Sigmoid colon (tissue), 7 donors: Measurements from ENCODE around the gene GPR18. TPM values are rescaled to one million over a fixed set of nuclear protein-coding genes. Genes with fewer than 3 reads are reported as not detected.

Source experiments
- DNase-seq: peaks from one replicate; pipeline ENCODE4 v3.0.0-alpha.2; 2019
- H3K27ac ChIP-seq, 4 donors: fragments of 200-600 bp; sonication (generic); one replicate each; pipeline ENCODE4 v1.5.1; 2016 to 2019; ENCODE audit warnings: mild to moderate bottlenecking in 1 of 4
- H3K27me3 ChIP-seq, 3 donors: fragments of 200-600 bp; sonication (generic); one replicate each; pipeline ENCODE4 v1.5.1; 2019; ENCODE audit warnings: mild to moderate bottlenecking in 1 of 3
- H3K36me3 ChIP-seq, 4 donors: fragments of 200-600 bp; sonication (generic); one replicate each; pipeline ENCODE4 v1.5.1; 2016 to 2019
- H3K4me1 ChIP-seq, 4 donors: fragments of 200-600 bp; sonication (generic); one replicate each; pipeline ENCODE4 v1.5.1; 2017 to 2019
- H3K4me3 ChIP-seq, 4 donors: fragments of 200-600 bp; sonication (generic); one replicate each; pipeline ENCODE4 v1.5.1; 2017 to 2019; ENCODE audit warnings: mild to moderate bottlenecking in 2 of 4, moderate library complexity in 1 of 4
- H3K9me3 ChIP-seq, 4 donors: fragments of 200-600 bp in 3 of 4; sonication (generic) in 3 of 4; one replicate each; pipeline versions ENCODE4 v1.5.1 to v1.6.1; 2013 to 2019
- EP300 ChIP-seq, 4 donors: sonication (generic); formaldehyde crosslinking; IDR thresholded peaks; one replicate each; pipeline ENCODE4 v1.6.1; 2017; ENCODE audit warnings: antibody characterized with exemption in 4 of 4
- POLR2A ChIP-seq, 2 donors: fragments of 450-650 bp; IDR thresholded peaks; one replicate each; pipeline ENCODE4 v1.6.1; 2016; ENCODE audit warnings: antibody characterized with exemption in 2 of 2, mild to moderate bottlenecking in 2 of 2, moderate library complexity in 2 of 2
- POLR2AphosphoS5 ChIP-seq, 4 donors: sonication (generic); formaldehyde crosslinking; IDR thresholded peaks; one replicate each; pipeline ENCODE4 v1.6.1; 2017; ENCODE audit warnings: antibody characterized with exemption in 4 of 4
- WGBS, 2 donors: extraction: QIAGEN DNeasy Blood & Tissue Kit; methylation state at CpG; one replicate each; pipeline ENCODE4 v1.1.7; 2013; 5-methylcytosine and 5-hydroxymethylcytosine counted together
- intact Hi-C: fragments of 100-400 bp; cut with DNase I; formaldehyde crosslinking; loops from one replicate; pipeline ENCODE4 v1.15.1; 2023
- polyA plus RNA-seq, 3 donors: library from polyadenylated mRNA; stranded (reverse); fragments of 200-250 nt; gene quantifications; one replicate each; pipeline ENCODE4 v1.2.3, GENCODE V29; 2013
- total RNA-seq, 4 donors: library from RNA; depleted of rRNA; stranded (reverse); fragments of >200 nt; gene quantifications; one replicate each; pipeline ENCODE4 v1.1.0, GENCODE V29; 2016
- TF ChIP-seq, protein P1 (sequence below), 4 experiments: fragments of 450-650 bp in 3 of 4; fragments of 200-600 bp in 1 of 4; IDR thresholded peaks; one replicate each; pipeline ENCODE4 v1.5.1; 2016 to 2019; ENCODE audit warnings: antibody characterized with exemption in 4 of 4, mild to moderate bottlenecking in 3 of 4, moderate library complexity in 2 of 4
- donor health status: healthy with polysubstance abuse.
- donor health status: Bipolar disorder and iron deficiency.
- donor health status: healthy.

The GPR18 gene
- total and polyA plus RNA-seq, 7 donors = 0.83 to 7.5 TPM; not detected in 5

DNA sequence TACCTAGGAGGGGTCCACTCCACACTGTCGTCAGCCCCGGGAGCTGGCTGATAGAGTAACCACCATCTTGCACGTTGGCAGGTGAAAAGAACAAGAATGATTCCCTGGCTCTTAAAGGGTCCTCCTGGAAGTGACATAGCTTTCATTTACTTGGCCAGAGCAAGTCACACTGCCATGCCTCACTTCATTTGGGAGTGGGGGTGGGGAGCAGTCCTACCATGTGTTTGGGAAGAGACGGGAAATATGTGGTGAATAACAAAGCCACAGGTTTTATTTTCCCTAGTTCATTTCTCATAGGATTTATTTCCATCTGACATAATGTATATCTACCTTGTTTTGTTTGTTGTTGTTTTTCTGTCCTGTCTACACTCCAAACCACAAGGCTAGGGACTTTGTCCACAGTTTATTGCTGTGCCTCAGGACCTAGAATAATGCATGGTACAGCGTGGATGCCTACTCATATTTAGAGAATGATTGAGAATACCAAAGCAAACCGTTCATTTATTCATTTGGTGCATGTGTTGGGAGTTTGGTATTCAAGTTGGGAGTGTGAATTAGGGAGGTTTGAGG is 30.8 kb downstream of the GPR18 start:
- no peak for TF ChIP-seq POLR2A (IDR thresholded peaks at IDR 0.05)
- no peak for TF ChIP-seq POLR2AphosphoS5 (IDR thresholded peaks at IDR 0.05)
- TF ChIP-seq, protein P1, sequence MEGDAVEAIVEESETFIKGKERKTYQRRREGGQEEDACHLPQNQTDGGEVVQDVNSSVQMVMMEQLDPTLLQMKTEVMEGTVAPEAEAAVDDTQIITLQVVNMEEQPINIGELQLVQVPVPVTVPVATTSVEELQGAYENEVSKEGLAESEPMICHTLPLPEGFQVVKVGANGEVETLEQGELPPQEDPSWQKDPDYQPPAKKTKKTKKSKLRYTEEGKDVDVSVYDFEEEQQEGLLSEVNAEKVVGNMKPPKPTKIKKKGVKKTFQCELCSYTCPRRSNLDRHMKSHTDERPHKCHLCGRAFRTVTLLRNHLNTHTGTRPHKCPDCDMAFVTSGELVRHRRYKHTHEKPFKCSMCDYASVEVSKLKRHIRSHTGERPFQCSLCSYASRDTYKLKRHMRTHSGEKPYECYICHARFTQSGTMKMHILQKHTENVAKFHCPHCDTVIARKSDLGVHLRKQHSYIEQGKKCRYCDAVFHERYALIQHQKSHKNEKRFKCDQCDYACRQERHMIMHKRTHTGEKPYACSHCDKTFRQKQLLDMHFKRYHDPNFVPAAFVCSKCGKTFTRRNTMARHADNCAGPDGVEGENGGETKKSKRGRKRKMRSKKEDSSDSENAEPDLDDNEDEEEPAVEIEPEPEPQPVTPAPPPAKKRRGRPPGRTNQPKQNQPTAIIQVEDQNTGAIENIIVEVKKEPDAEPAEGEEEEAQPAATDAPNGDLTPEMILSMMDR (IDR thresholded peaks at IDR 0.05) = no peak
- TF ChIP-seq EP300 (IDR thresholded peaks at IDR 0.05) = no peak
- Histone ChIP-seq H3K9me3 (no peaks in the 10 kb centered on the region), H3K4me1 (peaks cover 0 to 35% (median 16%) of the 10 kb centered on the region in 4 donors), H3K27me3 (no peaks in the 10 kb centered on the region), H3K36me3 (no peaks in the 10 kb centered on the region), H3K27ac (no peak overlapping the region), H3K4me3 (no peak overlapping the region)
- intact Hi-C loops = no loop called here
- no peak for DNase-seq
- 88 to 91% methylated on average over 6 of the region's 6 CpGs for WGBS, 2 donors

GRCh38 chr13:99226513-99226912 is 31.7 kb downstream of the GPR18 start:
- H3K4me1 ChIP-seq = peaks cover 0 to 35% (median 16%) of the 10 kb centered on the region in 4 donors

DNA sequence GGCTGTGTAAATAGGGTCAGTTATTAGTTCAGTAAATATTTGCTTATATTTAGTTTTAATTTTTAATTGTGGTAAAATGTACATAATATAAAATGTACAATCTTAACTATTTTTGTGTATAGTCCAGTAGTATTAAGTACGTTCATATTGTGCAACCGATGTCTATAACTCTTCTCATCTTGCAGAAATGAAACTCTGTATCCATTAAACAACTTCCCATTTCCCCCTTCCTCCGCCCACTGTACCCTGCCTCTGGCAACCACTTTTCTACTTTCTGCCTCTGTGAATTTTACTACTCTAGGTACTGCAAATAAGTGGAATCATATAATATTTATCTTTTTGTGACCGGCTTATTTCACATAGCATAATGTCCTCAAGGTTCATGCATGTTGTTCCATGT is 33.1 kb downstream of the GPR18 start:
- no peaks in the 10 kb centered on the region for H3K9me3 ChIP-seq
- no peaks in the 10 kb centered on the region for H3K36me3 ChIP-seq
- TF ChIP-seq EP300 (IDR thresholded peaks at IDR 0.05) = no peak
- TF ChIP-seq, protein P1 (IDR thresholded peaks at IDR 0.05) = no peak
- TF ChIP-seq POLR2AphosphoS5 (IDR thresholded peaks at IDR 0.05) = no peak
- no peak for TF ChIP-seq POLR2A (IDR thresholded peaks at IDR 0.05)
- H3K4me3 ChIP-seq = no peak overlapping the region
- no peak overlapping the region for H3K27ac ChIP-seq
- H3K4me1 ChIP-seq = peaks cover 0 to 35% (median 21%) of the 10 kb centered on the region in 4 donors
- DNase-seq = no peak
- H3K27me3 ChIP-seq = no peaks in the 10 kb centered on the region
- 53 to 65% methylated on average over 4 of the region's 4 CpGs for WGBS, 2 donors
- intact Hi-C loops = no loop called here

More at GRCh38 chr13:99226513-99226912, 31.7 kb downstream of the GPR18 start:
- Histone ChIP-seq H3K9me3 (no peaks in the 10 kb centered on the region), H3K36me3 (no peaks in the 10 kb centered on the region), H3K4me3 (no peak overlapping the region), H3K27ac (no peak overlapping the region), H3K27me3 (no peaks in the 10 kb centered on the region)
- intact Hi-C loops = no loop called here
- TF ChIP-seq, protein P1 (IDR thresholded peaks at IDR 0.05) = no peak
- TF ChIP-seq POLR2A (IDR thresholded peaks at IDR 0.05) (no peak), POLR2AphosphoS5 (IDR thresholded peaks at IDR 0.05) (no peak), EP300 (IDR thresholded peaks at IDR 0.05) (no peak)
- WGBS, 2 donors = 83 to 90% methylated on average over 2 of the region's 2 CpGs
- no peak for DNase-seq

DNA sequence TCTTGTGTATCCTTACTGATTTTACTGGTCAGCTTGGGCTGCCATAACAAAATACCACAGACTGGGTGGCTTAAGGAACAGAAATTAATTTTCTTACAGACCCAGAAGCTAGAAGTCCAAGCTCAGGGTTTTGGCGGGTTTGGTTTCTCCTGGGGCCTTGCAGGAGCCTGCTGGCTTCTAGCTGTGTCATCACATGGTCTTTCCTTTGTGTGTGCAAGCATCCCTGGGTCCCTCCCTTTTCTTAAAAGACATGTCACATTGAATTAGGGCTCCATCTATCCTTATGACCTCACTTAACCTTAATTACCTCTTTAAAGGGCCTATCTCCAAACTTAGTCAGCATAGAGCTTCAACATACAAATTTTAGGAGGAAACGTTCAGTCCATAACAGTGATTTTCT is 34.2 kb downstream of the GPR18 start:
- Histone ChIP-seq H3K4me1 (peaks cover 0 to 30% (median 19%) of the 10 kb centered on the region in 4 donors), H3K27me3 (no peaks in the 10 kb centered on the region)
- WGBS, 2 donors = 63 to 71% methylated on average over 2 of the region's 2 CpGs

More for the DNA sequence above, 34.2 kb downstream of the GPR18 start:
- no peak for DNase-seq
- Histone ChIP-seq H3K36me3 (no peaks in the 10 kb centered on the region), H3K27ac (no peak overlapping the region), H3K9me3 (no peaks in the 10 kb centered on the region), H3K4me3 (no peak overlapping the region)
- TF ChIP-seq, protein P1 (IDR thresholded peaks at IDR 0.05) = no peak
- no peak for TF ChIP-seq EP300 (IDR thresholded peaks at IDR 0.05)
- intact Hi-C loops = no loop called here
